Measurements from ENCODE around the gene TPT1. TPM values are rescaled to one million over a fixed set of nuclear protein-coding genes. Genes with fewer than 3 reads are reported as not detected.
"Not testable (repeated sequence)": the region's sequence is repeated elsewhere in the genome, so short reads cannot be mapped to it uniquely, and the experiment has no call there.

TPT1 gene
- 4,733 TPM for total RNA-seq
- long read RNA-seq, full-length matches to known transcripts: 1,283 of 1,306 reads
- long read RNA-seq, partial matches to known transcripts: 8 of 1,306 reads
- long read RNA-seq, other reads (novel, unspliced or antisense): 15 of 1,306 reads

GRCh38 chr13:45341034-45341798 lies at the start of gene TPT1:
Gene TPT1 (minus strand): TSS chr13:45341183. CDS start chr13:45341069, 114 bp downstream.
- DNase-seq (ENCODE audit: missing footprints): peak; percentile 99
- intact Hi-C loops (cut with DNase I): loop anchor here (2.0 to 10.0 kb wide), 2 partner anchors 30 to 124 kb away; partner anchors contain the start of gene COG3
- ATAC-seq: peak; percentile 94

GRCh38 chr13:45390348-45390747 lies 49.4 kb upstream of the TPT1 start:
- ATAC-seq; intact Hi-C loops (cut with DNase I); DNase-seq (ENCODE audit: missing footprints): not testable (repeated sequence)

GRCh38 chr13:45388664-45389063 lies 47.7 kb upstream of the TPT1 start:
- ATAC-seq: no peak
- intact Hi-C loops (cut with DNase I): no loop called here
- DNase-seq (ENCODE audit: missing footprints): no peak

GRCh38 chr13:45386892-45387575 lies 46.1 kb upstream of the TPT1 start:
- DNase-seq (ENCODE audit: missing footprints); ATAC-seq; intact Hi-C loops (cut with DNase I): not testable (repeated sequence)

GRCh38 chr13:45385907-45386553 lies 45.0 kb upstream of the TPT1 start:
- intact Hi-C loops (cut with DNase I): no loop called here
- ATAC-seq (peak; percentile 39), DNase-seq (ENCODE audit: missing footprints) (no peak)

GRCh38 chr13:45385320-45385719 lies 44.3 kb upstream of the TPT1 start:
- ATAC-seq (peak; percentile 30), DNase-seq (ENCODE audit: missing footprints) (no peak)
- intact Hi-C loops (cut with DNase I): no loop called here

- intact Hi-C loops (cut with DNase I): no loop called here
- ATAC-seq (no peak), DNase-seq (ENCODE audit: missing footprints) (no peak)
Measured at GRCh38 chr13:45384474-45385174, 43.6 kb upstream of the TPT1 start.

- ATAC-seq; DNase-seq (ENCODE audit: missing footprints); intact Hi-C loops (cut with DNase I): not testable (repeated sequence)
Measured at GRCh38 chr13:45382739-45383138, 41.8 kb upstream of the TPT1 start.

GRCh38 chr13:45381196-45381595 lies 40.2 kb upstream of the TPT1 start:
- intact Hi-C loops (cut with DNase I): no loop called here
- ATAC-seq (no peak), DNase-seq (ENCODE audit: missing footprints) (no peak)

GRCh38 chr13:45380708-45381107 lies 39.7 kb upstream of the TPT1 start:
- intact Hi-C loops (cut with DNase I); DNase-seq (ENCODE audit: missing footprints); ATAC-seq: not testable (repeated sequence)

GRCh38 chr13:45379516-45379915 lies 38.5 kb upstream of the TPT1 start:
- intact Hi-C loops (cut with DNase I); DNase-seq (ENCODE audit: missing footprints); ATAC-seq: not testable (repeated sequence)

- intact Hi-C loops (cut with DNase I); DNase-seq (ENCODE audit: missing footprints); ATAC-seq: not testable (repeated sequence)
Measured at GRCh38 chr13:45378786-45379185, 37.8 kb upstream of the TPT1 start.

GRCh38 chr13:45377314-45377713 lies 36.3 kb upstream of the TPT1 start:
- ATAC-seq; intact Hi-C loops (cut with DNase I); DNase-seq (ENCODE audit: missing footprints): not testable (repeated sequence)

- intact Hi-C loops (cut with DNase I); ATAC-seq; DNase-seq (ENCODE audit: missing footprints): not testable (repeated sequence)
Measured at GRCh38 chr13:45376651-45377050, 35.7 kb upstream of the TPT1 start.

- DNase-seq (ENCODE audit: missing footprints) (no peak), ATAC-seq (no peak)
- intact Hi-C loops (cut with DNase I): loop anchor here (5.0 kb wide), 2 partner anchors 87 to 117 kb away; partner anchors contain the start of gene COG3
Measured at GRCh38 chr13:45374917-45375316, 33.9 kb upstream of the TPT1 start.

- no peak for ATAC-seq
- intact Hi-C loops (cut with DNase I): loop anchor here (5.0 kb wide), 2 partner anchors 89 to 119 kb away; partner anchors contain the start of gene COG3
Measured at GRCh38 chr13:45373162-45373547, 32.2 kb upstream of the TPT1 start.

GRCh38 chr13:45372189-45373161 lies 31.5 kb upstream of the TPT1 start:
- ATAC-seq (no peak), DNase-seq (ENCODE audit: missing footprints) (no peak)
- intact Hi-C loops (cut with DNase I): loop anchor here (5.0 kb wide), 2 partner anchors 90 to 120 kb away; partner anchors contain the start of gene COG3

More at GRCh38 chr13:45373162-45373547, 32.2 kb upstream of the TPT1 start:
- no peak for DNase-seq (ENCODE audit: missing footprints)

Measured in Right ventricle myocardium inferior (tissue), 1 donor.